ENCODE data around the gene KCNQ1. TPM values are rescaled to one million over a fixed set of nuclear protein-coding genes. Genes with fewer than 3 reads are reported as not detected.

KCNQ1 gene
- total RNA-seq, 1 experiment from 2014 or later: 2.5 TPM

DNA sequence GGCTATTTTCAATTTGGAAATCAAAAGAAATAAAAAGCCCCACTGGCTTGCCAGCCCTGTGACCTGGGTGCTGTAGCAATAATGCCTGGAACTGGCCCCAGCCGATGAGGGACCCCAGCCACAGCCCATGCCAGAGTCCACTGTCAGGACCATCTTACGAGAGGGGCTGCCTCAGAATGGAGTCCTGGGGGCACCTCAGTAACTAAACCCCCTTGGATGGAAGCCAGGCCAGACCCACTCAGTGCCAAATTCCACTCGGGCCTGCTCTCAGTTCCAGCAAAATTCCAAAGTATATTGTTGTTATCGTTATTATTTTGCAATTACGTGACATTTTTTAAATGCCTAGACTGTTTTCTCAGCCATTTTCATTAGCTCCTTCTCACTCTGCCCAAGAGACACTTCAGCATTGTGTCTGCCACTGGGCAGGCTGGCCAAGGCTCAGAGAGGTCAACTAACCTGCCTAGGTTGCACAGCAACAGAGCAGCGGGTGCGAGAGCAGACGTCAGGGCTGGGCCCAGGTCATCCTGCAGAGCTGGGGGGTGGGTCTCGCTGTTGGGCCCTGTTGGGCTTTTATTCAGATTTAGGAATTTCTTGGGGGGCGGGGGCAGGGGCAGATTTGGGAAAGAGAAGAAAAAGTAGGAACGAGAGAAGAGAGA is 421.2 kb downstream of the KCNQ1 start (continued):
- TF ChIP-seq ZNF532 (CRISPR knock-in tag; IDR thresholded peaks at IDR 0.05; ENCODE audit: borderline replicate concordance) (no peak), GTF2I (CRISPR knock-in tag; conservative IDR thresholded peaks at IDR 0.05) (no peak)

DNA sequence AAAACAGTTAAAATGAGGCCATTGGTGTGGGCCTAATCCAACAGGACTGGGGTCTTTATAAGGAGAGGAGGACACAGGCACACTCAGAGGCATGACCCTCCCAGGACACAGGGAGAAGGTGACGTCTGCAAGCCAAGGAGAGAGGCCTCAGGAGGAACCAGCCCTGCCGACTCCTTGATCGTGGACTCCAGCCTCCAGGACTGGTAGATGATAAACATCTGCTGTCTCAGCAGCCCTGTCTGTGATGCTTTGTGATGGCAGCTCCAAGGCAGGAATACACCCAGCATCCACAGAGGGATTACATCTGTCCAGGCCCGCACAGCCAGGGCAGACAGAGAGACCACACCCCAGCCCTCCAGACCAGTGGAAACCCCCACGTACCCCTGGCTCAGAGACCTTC is 422.3 kb downstream of the KCNQ1 start:
- H3K4me3 Mint-ChIP-seq: no peak overlapping the region

More for the DNA sequence above, 422.3 kb downstream of the KCNQ1 start:
- Mint-ChIP-seq H3K36me3 (0 out of 2 replicates have a peak, but pooled peaks cover 2% of the 10 kb centered on the region), H3K27me3 (ENCODE audit: low read depth) (peaks cover 86% of the 10 kb centered on the region), H3K9me3 (peaks cover 3% of the 10 kb centered on the region), H3K4me1 (peaks cover 49% of the 10 kb centered on the region), H3K27ac (no peak overlapping the region)
- ChIA-PET POLR2A (no interaction called here), CTCF (interaction anchor here (1.0 kb wide), 1 partner anchor 25 kb away, joined by 4 read pairs; no protein-coding TSS in a partner anchor)
- ATAC-seq: no peak
- no peak for DNase-seq (ENCODE audit: low spot score)
- TF ChIP-seq, protein P1, sequence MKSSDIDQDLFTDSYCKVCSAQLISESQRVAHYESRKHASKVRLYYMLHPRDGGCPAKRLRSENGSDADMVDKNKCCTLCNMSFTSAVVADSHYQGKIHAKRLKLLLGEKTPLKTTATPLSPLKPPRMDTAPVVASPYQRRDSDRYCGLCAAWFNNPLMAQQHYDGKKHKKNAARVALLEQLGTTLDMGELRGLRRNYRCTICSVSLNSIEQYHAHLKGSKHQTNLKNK (CRISPR knock-in tag; IDR thresholded peaks at IDR 0.05): no peak
- TF ChIP-seq USF2 (CRISPR knock-in tag; IDR thresholded peaks at IDR 0.05) (no peak), ZNF232 (CRISPR knock-in tag; IDR thresholded peaks at IDR 0.05) (no peak), FOXP1 (CRISPR knock-in tag; IDR thresholded peaks at IDR 0.05; ENCODE audit: borderline replicate concordance) (no peak), ZNF121 (CRISPR knock-in tag; IDR thresholded peaks at IDR 0.05) (no peak), ZNF423 (CRISPR knock-in tag; IDR thresholded peaks at IDR 0.05) (no peak), RORB (CRISPR knock-in tag; IDR thresholded peaks at IDR 0.05) (no peak), GTF2I (CRISPR knock-in tag; conservative IDR thresholded peaks at IDR 0.05) (no peak), NFE2L1 (CRISPR knock-in tag; IDR thresholded peaks at IDR 0.05) (no peak), FOXP4 (CRISPR knock-in tag; IDR thresholded peaks at IDR 0.05) (no peak), TP53 (CRISPR knock-in tag; IDR thresholded peaks at IDR 0.05) (no peak), JUN (CRISPR knock-in tag; IDR thresholded peaks at IDR 0.05) (no peak), ELF4 (CRISPR knock-in tag; IDR thresholded peaks at IDR 0.05; ENCODE audit: low read depth) (no peak), MAX (CRISPR knock-in tag; IDR thresholded peaks at IDR 0.05) (no peak), ZNF532 (CRISPR knock-in tag; IDR thresholded peaks at IDR 0.05; ENCODE audit: borderline replicate concordance) (no peak), ZBTB21 (CRISPR knock-in tag; IDR thresholded peaks at IDR 0.05; ENCODE audit: borderline replicate concordance) (no peak), SP1 (CRISPR knock-in tag; conservative IDR thresholded peaks at IDR 0.05) (no peak)
- TF ChIP-seq, protein P2, sequence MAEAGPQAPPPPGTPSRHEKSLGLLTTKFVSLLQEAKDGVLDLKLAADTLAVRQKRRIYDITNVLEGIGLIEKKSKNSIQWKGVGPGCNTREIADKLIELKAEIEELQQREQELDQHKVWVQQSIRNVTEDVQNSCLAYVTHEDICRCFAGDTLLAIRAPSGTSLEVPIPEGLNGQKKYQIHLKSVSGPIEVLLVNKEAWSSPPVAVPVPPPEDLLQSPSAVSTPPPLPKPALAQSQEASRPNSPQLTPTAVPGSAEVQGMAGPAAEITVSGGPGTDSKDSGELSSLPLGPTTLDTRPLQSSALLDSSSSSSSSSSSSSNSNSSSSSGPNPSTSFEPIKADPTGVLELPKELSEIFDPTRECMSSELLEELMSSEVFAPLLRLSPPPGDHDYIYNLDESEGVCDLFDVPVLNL (CRISPR knock-in tag; IDR thresholded peaks at IDR 0.05; ENCODE audit: borderline replicate concordance, low read depth): no peak
- TF ChIP-seq, protein P3, sequence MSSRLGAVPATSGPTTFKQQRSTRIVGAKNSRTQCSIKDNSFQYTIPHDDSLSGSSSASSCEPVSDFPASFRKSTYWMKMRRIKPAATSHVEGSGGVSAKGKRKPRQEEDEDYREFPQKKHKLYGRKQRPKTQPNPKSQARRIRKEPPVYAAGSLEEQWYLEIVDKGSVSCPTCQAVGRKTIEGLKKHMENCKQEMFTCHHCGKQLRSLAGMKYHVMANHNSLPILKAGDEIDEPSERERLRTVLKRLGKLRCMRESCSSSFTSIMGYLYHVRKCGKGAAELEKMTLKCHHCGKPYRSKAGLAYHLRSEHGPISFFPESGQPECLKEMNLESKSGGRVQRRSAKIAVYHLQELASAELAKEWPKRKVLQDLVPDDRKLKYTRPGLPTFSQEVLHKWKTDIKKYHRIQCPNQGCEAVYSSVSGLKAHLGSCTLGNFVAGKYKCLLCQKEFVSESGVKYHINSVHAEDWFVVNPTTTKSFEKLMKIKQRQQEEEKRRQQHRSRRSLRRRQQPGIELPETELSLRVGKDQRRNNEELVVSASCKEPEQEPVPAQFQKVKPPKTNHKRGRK (CRISPR knock-in tag; IDR thresholded peaks at IDR 0.05; ENCODE audit: borderline replicate concordance): no peak

Measured in WTC11 (cell line).